ENCODE results near the gene EGFL7. TPM values are rescaled to one million over a fixed set of nuclear protein-coding genes. Genes with fewer than 3 reads are reported as not detected.
A peak's percentile ranks its signal among the peaks of the same experiment; 100 is the strongest.

The EGFL7 gene
- total and polyA plus RNA-seq, 2 of the 13 experiments (the other 11 are each of a cell fraction or from before 2014, with no cell fraction given), result 0.20 to 5.1 TPM

DNA sequence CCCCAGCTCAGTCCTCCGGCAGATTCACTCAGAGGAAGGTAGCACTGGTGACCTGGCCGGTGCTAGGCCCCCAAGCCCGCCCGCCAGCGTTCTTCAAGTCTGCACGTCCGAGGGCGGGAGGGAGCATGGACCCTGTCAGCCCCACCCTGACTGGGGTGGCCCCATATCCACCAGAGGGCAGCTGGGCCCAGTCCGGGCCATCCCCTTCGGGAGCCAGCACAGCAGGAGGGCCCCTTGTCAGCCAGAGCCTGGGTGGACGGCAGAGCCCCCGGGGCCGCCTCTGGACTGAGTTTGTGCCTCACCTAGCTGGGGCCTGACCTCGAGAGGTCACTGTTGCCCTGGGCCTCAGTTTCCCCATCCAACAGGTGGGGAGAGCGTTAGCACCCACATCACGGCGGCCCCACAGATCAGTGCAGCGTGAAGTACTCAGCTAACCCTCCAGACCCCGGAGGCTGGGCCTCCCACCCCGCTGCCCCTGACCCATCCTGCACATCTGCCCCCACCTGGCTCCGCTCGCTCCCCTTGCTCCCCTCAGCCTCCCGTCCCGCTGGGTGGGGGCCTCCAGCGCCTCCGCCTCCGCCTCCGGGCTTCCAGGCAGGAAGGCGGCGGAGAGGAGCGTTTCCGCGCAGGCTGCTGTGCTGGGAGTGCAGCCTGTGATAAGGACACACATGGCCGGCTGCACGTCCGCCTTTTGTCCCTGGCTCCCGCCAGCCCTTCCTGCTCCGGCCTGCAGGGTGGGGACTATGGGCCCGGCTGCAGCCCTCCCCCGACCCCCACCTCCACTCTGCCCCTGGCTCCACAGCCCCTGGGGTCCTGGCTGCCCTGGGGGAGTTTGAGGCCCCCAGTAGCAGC is 16.6 kb upstream of the EGFL7 start (continued):
- TF ChIP-seq RXRB (CRISPR knock-in tag; IDR thresholded peaks at IDR 0.05; ENCODE audit: borderline replicate concordance) (peak; percentile 59; the same call in 1 of the 2 replicates), FOSL1 (CRISPR knock-in tag; IDR thresholded peaks at IDR 0.05; ENCODE audit: borderline replicate concordance) (no peak), ZNF549 (CRISPR knock-in tag; IDR thresholded peaks at IDR 0.05) (no peak), MED13 (CRISPR knock-in tag; IDR thresholded peaks at IDR 0.05) (no peak), ZNF724P (CRISPR knock-in tag; IDR thresholded peaks at IDR 0.05; ENCODE audit: borderline replicate concordance) (no peak), MXD3 (CRISPR knock-in tag; IDR thresholded peaks at IDR 0.05) (0 out of 2 replicates have a peak, but pooled peaks have one; percentile 33), POLR2AphosphoS5 (IDR thresholded peaks at IDR 0.05; ENCODE audit: low read depth, low read length) (0 out of 2 replicates have a peak, but pooled peaks have one; percentile 36), XRCC5 (optimal IDR thresholded peaks at IDR 0.05; ENCODE audit: low read length) (no peak), ZNF550 (CRISPR knock-in tag; IDR thresholded peaks at IDR 0.05; ENCODE audit: borderline replicate concordance) (no peak), ZMAT5 (CRISPR knock-in tag; IDR thresholded peaks at IDR 0.05; ENCODE audit: borderline replicate concordance, low read depth) (no peak), ZNF766 (CRISPR knock-in tag; IDR thresholded peaks at IDR 0.05; ENCODE audit: borderline replicate concordance) (0 out of 2 replicates have a peak, but pooled peaks have one; percentile 8), ZNF709 (CRISPR knock-in tag; IDR thresholded peaks at IDR 0.05) (0 out of 2 replicates have a peak, but pooled peaks have one; percentile 12), MTERF4 (CRISPR knock-in tag; IDR thresholded peaks at IDR 0.05) (peak; percentile 60; the same call in 1 of the 2 replicates), MIXL1 (CRISPR knock-in tag; IDR thresholded peaks at IDR 0.05) (0 out of 2 replicates have a peak, but pooled peaks have one; percentile 17), SMAD9 (CRISPR knock-in tag; IDR thresholded peaks at IDR 0.05) (no peak), HMGXB4 (CRISPR knock-in tag; IDR thresholded peaks at IDR 0.05; ENCODE audit: borderline replicate concordance in 1 of 2, low read depth in 1 of 2) (peak; percentile 49 to 52; a peak in 2 of 4 replicates), ZNF205 (CRISPR knock-in tag; IDR thresholded peaks at IDR 0.05) (0 out of 2 replicates have a peak, but pooled peaks have one; percentile 33), ZNF367 (CRISPR knock-in tag; IDR thresholded peaks at IDR 0.05; ENCODE audit: borderline replicate concordance) (no peak), CC2D1A (CRISPR knock-in tag; IDR thresholded peaks at IDR 0.05) (no peak)
- TF ChIP-seq, protein P1, sequence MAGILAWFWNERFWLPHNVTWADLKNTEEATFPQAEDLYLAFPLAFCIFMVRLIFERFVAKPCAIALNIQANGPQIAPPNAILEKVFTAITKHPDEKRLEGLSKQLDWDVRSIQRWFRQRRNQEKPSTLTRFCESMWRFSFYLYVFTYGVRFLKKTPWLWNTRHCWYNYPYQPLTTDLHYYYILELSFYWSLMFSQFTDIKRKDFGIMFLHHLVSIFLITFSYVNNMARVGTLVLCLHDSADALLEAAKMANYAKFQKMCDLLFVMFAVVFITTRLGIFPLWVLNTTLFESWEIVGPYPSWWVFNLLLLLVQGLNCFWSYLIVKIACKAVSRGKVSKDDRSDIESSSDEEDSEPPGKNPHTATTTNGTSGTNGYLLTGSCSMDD (CRISPR knock-in tag; IDR thresholded peaks at IDR 0.05), result no peak
- TF ChIP-seq, protein P2, sequence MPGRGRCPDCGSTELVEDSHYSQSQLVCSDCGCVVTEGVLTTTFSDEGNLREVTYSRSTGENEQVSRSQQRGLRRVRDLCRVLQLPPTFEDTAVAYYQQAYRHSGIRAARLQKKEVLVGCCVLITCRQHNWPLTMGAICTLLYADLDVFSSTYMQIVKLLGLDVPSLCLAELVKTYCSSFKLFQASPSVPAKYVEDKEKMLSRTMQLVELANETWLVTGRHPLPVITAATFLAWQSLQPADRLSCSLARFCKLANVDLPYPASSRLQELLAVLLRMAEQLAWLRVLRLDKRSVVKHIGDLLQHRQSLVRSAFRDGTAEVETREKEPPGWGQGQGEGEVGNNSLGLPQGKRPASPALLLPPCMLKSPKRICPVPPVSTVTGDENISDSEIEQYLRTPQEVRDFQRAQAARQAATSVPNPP (CRISPR knock-in tag; IDR thresholded peaks at IDR 0.05), result no peak
- TF ChIP-seq, protein P3, sequence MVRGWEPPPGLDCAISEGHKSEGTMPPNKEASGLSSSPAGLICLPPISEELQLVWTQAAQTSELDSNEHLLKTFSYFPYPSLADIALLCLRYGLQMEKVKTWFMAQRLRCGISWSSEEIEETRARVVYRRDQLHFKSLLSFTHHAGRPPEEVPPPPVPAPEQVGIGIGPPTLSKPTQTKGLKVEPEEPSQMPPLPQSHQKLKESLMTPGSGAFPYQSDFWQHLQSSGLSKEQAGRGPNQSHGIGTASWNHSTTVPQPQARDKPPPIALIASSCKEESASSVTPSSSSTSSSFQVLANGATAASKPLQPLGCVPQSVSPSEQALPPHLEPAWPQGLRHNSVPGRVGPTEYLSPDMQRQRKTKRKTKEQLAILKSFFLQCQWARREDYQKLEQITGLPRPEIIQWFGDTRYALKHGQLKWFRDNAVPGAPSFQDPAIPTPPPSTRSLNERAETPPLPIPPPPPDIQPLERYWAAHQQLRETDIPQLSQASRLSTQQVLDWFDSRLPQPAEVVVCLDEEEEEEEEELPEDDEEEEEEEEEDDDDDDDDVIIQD (CRISPR knock-in tag; IDR thresholded peaks at IDR 0.05; ENCODE audit: low read depth), result no peak

Measured in HepG2 (cell line).